ENCODE measurements around the gene MCU. TPM values are rescaled to one million over a fixed set of nuclear protein-coding genes. Genes with fewer than 3 reads are reported as not detected.

MCU gene
- total and polyA plus RNA-seq, 2 of the 4 experiments (the other 2 are of a cell fraction): 36.2 to 36.7 TPM

- Histone ChIP-seq H2AK9ac (replicated peaks; ENCODE audit: low read depth, low read length, poor library complexity) (no peak overlapping the region), H3K79me1 (ENCODE audit: low read depth in 1 of 2, low read length in 2 of 2) (peaks cover 26 to 68% of the 10 kb centered on the region in 2 experiments), H4K8ac (ENCODE audit: low read depth in 2 of 2, low read length in 2 of 2) (peak overlapping the region in 1 of 2 experiments; percentile 42; a peak in 2 of 4 replicates), H4K5ac (ENCODE audit: low read depth, low read length) (no peak overlapping the region), H2BK20ac (ENCODE audit: low read depth, low read length) (peak overlapping the region; percentile 23; the same call in 1 of the 2 replicates), H2BK120ac (ENCODE audit: low read depth, low read length) (peak overlapping the region; percentile 40), H3K4me3 (ENCODE audit: insufficient read depth, low read depth, low read length) (no peak overlapping the region), H2AFZ (replicated peaks; ENCODE audit: low read length, poor library complexity) (no peak overlapping the region), H3K23ac (ENCODE audit: low read depth, low read length) (peak overlapping the region; percentile 42; the same call in 1 of the 2 replicates), H3K14ac (replicated peaks; ENCODE audit: low read depth, low read length) (peak overlapping the region; percentile 67), H4K20me1 (ENCODE audit: insufficient read depth, low read length) (peaks cover 9% of the 10 kb centered on the region; the same call in 1 of the 2 replicates), H3K9me1 (ENCODE audit: insufficient read depth, low read length) (peaks cover 3% of the 10 kb centered on the region; the same call in 1 of the 2 replicates), H3K18ac (ENCODE audit: low read depth, low read length) (no peak overlapping the region), H3K4ac (ENCODE audit: low read depth, low read length) (peak overlapping the region; percentile 39), H3K4me2 (ENCODE audit: low read depth, low read length) (peak overlapping the region; percentile 28), H3K9me3 (ENCODE audit: control insufficient read depth, insufficient read depth, low read length) (no peaks in the 10 kb centered on the region), H3K27me3 (ENCODE audit: control insufficient read depth, insufficient read depth, low read length) (no peaks in the 10 kb centered on the region), H2AK5ac (ENCODE audit: low read depth, low read length) (peak overlapping the region; percentile 21; the same call in 1 of the 2 replicates), H3K36me3 (ENCODE audit: control insufficient read depth, insufficient read depth, low read length) (no peaks in the 10 kb centered on the region), H2BK5ac (ENCODE audit: low read depth, low read length, poor library complexity, severe bottlenecking) (no peak overlapping the region), H4K91ac (ENCODE audit: insufficient read depth, low read depth, low read length) (peak overlapping the region; percentile 28), H3K56ac (ENCODE audit: extremely low read depth, insufficient read depth, low read length) (no peak overlapping the region), H3K9ac (ENCODE audit: low read depth, low read length) (0 out of 2 replicates have a peak overlapping the region, but pooled peaks have one; percentile 24), H3K4me1 (ENCODE audit: control insufficient read depth, insufficient read depth, low read length) (peaks cover 11% of the 10 kb centered on the region), H3K27ac (ENCODE audit: insufficient read depth, low read length) (peak overlapping the region; percentile 36; the same call in 1 of the 2 replicates), H2BK15ac (ENCODE audit: low read depth, low read length) (peak overlapping the region; percentile 30; the same call in 2 of the 3 replicates)
- DNase-seq: peak; percentile 92
- no CpG with 5 or more reads among the region's 7 CpGs for WGBS, 2 experiments (ENCODE audit: extremely low coverage in 2 of 2, insufficient read length in 1 of 2)
- dilution Hi-C loops (cut with HindIII; ENCODE audit: low sequenced_read_pairs, unreplicated experiment) (no loop called here), in situ Hi-C loops (cut with MboI; ENCODE audit: low sequenced_read_pairs) (no loop called here), intact Hi-C loops (cut with micrococcal nuclease) (no loop called here)
- TF ChIP-seq RAD21 (IDR thresholded peaks at IDR 0.05; ENCODE audit: low read length): 0 out of 2 replicates have a peak, but pooled peaks have one; percentile 12
- peak; percentile 40; the same call in 1 of the 2 replicates for TF ChIP-seq MAZ (IDR thresholded peaks at IDR 0.05; ENCODE audit: borderline replicate concordance, low read depth, low read length)
- TF ChIP-seq RFX5 (IDR thresholded peaks at IDR 0.05; ENCODE audit: low read depth, low read length): no peak
- peak; percentile 88 for ATAC-seq (ENCODE audit: low read depth)
- no TSS peak for BruUV-seq (replicated peaks)
- ChIA-PET POLR2A (ENCODE audit: unreplicated experiment) (no interaction called here), CTCF (interaction anchor here (1.2 kb wide), 1 partner anchor 90 kb away, joined by 5 read pairs; no protein-coding TSS in a partner anchor)
Observed at GRCh38 chr10:72784551-72785351, 92.8 kb downstream of the MCU start.

Measured in IMR-90 (cell line).